ENCODE measurements around the gene SLC9A9.
"Not testable (repeated sequence)": the region's sequence is repeated elsewhere in the genome, so short reads cannot be mapped to it uniquely, and the experiment has no call there.

GRCh38 chr3:143798151-143798550, 50.1 kb downstream of the SLC9A9 start:
- TF ChIP-seq CTCF (optimal IDR thresholded peaks at IDR 0.05 in 1 of 3, IDR thresholded peaks at IDR 0.05 in 1 of 3, conservative IDR thresholded peaks at IDR 0.05 in 1 of 3; ENCODE audit: extremely low read depth in 1 of 3, insufficient read depth in 2 of 3, low read length in 3 of 3); EZH2 (IDR thresholded peaks at IDR 0.05; ENCODE audit: low read length): not testable (repeated sequence)

All from keratinocyte (primary cell).